HG03342 (cell line): ENCODE data around the gene CDCA3.

Source experiments
- ATAC-seq: cut with Tn5 transposase; IDR thresholded peaks from one replicate; pipeline ENCODE4 v1.9.1; 2021; ENCODE audit warnings: mild to moderate bottlenecking, moderate library complexity; ENCODE audit not compliant: unreplicated experiment

The CDCA3 gene

DNA sequence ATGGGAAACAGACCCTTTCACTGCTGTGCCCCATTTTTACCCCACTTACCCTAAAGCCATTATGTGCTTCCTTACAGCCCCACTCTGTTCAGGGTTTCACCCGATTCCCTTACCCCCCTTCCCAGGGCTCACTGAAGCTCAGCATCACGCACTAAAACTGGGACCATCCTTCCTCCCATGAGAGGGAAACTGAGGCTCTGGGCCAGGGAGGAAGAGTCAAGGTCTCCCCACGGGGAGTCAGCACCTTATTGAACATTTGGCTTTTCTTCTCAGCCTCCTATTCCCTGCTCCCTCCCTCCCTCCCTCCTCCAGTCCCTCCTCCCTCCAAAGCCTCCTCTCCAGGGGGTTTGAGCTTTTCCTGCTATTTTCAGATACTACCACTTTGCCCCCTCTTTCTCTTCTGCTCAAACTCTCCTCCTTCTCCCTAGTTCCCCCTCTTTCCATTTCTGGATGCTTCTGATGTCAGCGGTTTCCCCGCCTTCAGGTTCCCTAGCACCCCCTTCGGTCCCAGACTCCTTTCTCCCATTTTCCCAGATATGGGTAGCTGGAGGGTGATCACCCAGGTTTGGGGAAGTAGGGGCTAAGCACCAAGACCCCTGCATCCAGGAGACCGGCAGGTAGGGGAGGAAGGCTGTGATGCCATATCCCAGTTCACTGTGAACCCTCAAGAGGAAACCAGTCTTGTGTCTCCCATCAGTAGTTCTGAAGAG is 28.5 kb downstream of the CDCA3 start:
- no peak for ATAC-seq

DNA sequence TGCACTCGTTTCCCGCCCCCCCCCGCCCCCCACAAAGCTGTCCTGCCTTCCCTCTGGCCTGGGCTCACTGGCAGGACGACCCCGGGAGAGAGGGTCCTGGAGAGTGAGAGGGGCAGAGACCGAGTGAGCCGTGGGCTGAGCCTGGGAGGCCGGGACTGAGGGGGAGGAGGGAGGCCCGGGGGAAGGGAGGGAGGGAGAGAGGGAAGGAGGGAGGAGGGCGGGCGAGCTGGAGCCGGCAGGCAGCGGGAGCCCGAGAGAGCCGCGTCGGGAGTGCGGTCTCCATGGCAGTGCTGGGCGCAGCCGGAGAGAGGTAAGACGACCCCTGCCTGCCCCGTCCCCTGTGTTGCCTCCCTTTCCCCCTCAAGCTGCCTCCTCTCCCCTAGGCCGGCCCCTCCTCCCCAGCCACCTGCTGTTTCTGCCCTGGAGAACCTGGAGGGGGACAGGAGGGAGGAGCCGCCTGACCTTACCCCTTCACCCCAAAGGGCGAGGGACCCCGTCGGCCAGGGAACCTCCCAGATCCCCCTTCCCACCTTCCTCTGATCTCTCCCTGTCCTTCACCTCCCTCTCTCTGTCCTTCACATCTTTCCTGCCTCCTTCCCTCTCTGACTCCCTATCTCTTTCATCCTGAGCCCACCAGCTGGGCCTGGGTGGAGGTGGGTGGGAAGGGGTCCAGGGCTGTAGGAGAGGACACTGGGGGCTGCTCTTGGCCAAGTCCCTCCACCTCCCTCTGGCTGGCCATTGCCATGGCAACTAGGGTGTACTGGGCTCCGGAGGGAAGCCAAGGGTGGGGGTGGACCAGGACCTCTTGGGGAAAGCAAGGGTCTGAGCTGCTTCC is 29.3 kb downstream of the CDCA3 start, which contains the start of gene GPR162:
Gene GPR162, plus strand, starts transcription at position 231 of the 835 bp plus-strand sequence. CDS start 2,078 bp downstream, outside the sequence.
- no peak for ATAC-seq

DNA sequence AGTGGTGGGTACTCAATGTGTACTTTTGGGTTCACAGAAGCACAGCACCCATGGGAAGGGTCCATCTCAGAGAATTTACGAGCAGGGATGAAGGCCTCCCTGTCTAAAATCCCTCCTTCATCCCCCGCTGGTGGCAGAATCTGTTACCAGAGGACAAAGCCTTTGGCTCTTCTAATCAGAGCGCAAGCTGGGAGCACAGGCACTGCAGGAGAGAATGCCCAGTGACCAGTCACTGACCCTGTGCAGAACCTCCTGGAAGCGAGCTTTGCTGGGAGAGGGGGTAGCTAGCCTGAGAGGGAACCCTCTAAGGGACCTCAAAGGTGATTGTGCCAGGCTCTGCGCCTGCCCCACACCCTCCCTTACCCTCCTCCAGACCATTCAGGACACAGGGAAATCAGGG is 30.9 kb downstream of the CDCA3 start:
- ATAC-seq = no peak

DNA sequence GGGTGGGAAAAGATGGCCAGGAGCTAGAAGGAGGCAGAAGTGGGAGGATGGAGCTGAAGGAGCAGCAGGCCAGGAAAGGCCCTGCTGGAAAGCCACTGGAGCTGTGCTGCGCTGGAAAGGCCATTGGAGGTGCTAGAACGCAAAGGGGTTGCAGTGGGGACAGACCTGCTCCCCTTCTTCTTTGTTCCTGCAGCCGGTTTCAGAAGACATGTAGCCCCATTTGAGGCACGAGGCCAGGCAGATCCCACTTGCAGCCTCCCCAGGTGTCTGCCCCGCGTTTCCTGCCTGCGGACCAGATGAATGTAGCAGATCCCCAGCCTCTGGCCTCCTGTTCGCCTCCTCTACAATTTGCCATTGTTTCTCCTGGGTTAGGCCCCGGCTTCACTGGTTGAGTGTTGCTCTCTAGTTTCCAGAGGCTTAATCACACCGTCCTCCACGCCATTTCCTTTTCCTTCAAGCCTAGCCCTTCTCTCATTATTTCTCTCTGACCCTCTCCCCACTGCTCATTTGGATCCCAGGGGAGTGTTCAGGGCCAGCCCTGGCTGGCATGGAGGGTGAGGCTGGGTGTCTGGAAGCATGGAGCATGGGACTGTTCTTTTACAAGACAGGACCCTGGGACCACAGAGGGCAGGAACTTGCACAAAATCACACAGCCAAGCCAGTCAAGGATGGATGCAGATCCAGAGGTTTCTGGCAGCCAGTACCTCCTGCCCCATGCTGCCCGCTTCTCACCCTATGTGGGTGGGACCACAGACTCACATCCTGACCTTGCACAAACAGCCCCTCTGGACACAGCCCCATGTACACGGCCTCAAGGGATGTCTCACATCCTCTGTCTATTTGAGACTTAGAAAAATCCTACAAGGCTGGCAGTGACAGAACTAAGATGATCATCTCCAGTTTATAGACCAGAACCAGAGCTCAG is 31.7 kb downstream of the CDCA3 start:
- ATAC-seq = no peak

DNA sequence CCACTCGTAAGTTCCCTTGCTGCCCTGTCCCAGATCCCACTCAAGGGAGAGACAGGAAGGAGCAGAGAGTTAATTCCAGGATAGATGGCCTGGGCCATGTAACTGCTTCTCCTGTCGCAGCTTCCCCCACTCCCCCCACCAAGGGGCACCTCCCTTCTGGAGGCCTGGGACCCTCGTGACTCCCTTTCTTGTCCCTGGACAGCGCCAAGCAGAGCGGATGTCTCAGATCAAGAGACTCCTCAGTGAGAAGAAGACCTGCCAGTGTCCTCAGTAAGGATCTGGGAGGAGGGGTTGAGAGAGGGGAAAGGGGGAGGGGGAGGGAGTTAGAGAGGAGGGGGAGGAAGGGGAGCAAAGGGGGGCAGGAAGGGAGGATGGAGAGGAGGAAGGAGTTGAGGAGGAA is 32.4 kb downstream of the CDCA3 start:
- ATAC-seq = no peak

DNA sequence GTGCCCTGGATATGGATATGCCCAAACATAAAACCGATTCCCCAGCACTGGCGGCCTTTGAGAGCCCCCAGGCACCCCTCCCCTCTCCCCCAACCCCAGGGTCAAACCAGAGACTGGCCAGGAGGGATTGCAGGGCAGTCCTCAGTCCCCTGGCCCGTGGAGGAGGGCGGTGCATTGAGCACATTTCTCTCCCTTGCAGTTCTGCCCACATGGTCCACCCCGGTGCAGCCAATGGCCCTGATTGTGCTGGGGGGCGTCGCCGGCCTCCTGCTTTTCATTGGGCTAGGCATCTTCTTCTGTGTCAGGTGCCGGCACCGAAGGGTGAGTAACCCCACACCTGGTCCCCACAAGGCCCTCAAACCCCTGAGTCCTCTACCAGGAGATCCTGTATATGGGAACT is 32.9 kb downstream of the CDCA3 start:
- ATAC-seq = no peak

DNA sequence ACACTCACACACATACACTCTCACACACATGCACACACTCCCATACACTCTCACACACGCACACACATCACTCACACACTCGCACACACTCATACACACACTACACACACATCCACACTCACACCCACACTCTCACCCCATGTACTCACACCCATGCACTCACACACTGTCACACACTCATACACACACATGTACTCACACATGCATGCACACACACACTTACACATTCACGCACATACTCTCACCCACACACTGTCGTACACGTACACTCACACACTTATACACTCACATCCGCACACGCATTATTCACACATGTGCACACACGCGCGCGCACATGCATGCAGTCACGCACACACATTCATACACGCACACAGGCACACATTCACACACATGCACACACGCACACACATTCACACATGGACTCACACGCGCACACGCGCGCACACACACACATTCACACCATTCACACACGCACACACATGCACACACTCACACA is 33.4 kb downstream of the CDCA3 start:
- no peak for ATAC-seq

DNA sequence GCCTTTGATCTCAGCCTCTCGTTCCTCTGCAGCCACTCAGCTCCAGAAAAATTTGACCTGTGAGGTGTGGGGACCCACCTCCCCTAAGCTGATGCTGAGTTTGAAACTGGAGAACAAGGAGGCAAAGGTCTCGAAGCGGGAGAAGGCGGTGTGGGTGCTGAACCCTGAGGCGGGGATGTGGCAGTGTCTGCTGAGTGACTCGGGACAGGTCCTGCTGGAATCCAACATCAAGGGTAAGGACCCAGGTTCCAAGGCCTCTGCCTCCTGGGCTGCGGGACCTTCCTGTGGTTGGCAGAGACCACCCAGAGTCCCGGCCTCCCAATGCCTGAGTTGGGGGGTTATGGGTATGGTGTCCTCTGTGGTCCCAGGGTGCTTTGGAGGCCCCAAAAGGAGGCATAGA is 34.0 kb downstream of the CDCA3 start:
- ATAC-seq = no peak

DNA sequence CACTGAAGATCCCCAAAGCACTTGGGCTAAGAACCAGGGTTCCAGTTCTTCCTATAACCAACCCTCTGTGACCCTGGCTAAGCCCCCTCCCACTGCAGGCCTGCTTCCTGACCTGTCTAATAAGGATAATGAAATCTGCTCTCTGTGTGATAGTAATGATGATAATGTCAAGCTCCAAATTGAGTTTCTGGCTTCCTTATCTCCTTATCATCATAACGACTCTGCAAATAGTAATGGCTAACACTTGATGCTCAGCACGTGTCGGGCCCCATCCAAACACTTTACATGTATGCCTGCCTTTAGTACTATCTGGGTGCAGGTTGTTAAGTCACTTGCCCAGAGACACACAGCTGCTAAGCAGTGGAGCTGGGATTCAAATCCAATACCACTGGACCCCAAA is 34.5 kb downstream of the CDCA3 start:
- no peak for ATAC-seq

DNA sequence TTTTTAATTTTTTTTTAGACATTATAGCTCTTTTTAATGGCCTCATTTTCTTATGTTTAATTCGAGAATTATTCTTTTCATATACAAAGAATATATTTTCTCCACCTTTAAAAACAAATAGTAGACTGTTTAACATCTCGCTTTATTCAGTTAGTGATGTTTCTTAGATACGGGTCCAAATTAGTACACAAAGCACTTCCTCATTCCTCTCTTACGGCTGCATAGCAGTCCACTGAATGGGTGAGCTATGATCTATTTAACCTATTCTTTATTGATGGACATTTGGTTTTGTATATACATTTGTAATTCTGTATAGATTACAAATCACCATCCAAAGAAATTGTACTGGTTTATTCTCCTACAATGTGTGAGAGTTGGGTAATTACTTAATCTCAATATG is 37.7 kb downstream of the CDCA3 start:
- ATAC-seq = no peak

DNA sequence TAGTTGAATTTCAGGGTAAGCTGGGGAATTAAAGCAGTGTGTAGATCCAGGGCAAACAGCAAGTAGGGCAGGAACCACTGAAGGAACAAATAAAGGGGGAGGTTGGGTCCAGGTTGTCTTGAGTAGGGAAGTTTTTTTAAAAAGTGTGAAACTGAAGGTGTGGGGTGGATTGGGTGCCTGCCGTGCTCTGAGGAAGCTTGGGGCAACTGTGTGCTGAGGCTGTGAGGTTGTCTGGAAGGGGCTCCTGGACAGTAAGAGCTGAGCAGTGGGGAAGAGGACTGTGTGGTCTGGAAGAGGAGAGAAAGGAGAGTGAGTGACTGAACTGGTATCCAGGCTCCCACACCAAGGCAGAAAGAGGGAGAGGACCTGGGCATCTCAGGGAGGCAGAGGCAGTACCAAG is 40.3 kb downstream of the CDCA3 start:
- ATAC-seq = no peak

DNA sequence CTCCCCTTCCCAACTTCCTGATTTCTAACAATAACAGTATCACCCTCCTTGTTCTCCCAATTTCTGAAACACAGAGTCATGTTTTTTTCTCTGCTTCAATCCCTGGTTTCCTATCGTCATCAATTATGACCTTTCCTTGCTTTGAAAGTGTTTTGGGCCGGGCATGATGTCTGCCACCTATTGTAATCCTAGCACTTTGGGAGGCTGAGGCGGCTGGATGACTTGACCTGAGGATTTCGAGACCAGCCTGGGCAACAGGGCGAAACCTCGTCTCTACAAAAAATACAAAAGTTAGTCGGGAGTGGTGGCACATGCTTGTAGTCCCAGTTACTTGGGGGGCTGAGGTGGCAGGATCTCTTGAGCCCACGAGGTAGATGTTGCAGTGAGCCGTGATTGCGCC is 42.0 kb downstream of the CDCA3 start:
- no peak for ATAC-seq

DNA sequence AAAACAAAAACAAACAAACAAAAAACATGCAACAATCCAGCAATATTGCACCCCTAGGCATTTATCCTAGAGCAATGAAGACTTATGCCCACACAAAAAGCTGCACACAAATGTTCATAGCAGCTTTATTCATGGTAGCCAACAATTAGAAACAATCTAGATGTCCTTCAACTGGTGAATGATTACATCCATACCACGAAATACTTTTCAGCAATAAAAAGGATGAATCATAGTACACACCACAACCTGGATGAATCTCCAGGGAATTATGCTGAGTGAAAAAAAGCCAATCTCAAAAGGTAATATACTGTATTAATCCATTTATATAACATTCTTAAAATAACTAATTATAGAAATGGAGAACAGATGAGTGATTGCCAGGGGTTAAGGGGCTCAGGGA is 43.9 kb downstream of the CDCA3 start:
- ATAC-seq = no peak

DNA sequence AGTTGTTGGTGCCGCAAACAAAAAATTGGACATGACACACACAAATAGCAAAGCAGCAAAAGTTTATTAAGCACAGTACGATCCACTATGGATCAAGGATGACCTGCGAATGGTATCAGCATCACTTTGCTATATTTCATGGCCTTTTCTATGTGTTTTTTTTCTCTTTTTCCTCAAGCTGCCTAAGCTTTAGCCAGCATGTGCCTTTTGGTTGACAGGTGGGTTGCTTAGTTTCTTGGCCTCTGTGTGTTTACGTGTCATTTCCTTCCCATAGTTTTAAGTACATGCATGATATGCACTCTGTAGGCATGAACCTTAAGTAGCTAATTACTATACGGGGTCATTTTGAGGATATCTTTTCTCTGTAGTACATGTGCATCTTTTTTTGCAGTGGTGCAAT is 51.9 kb downstream of the CDCA3 start:
- no peak for ATAC-seq
